HEK293 (cell line): ENCODE measurements around the gene THSD4.

ENCODE experiments used
- YY1 ChIP-seq: fragments of 450-650 bp; formaldehyde crosslinking; IDR thresholded peaks from 2 replicates; pipeline ENCODE4 v1.5.1; 2018; ENCODE audit warnings: missing biosample characterization, missing genetic modification characterization
- ZBTB17 ChIP-seq: fragments of 450-650 bp; formaldehyde crosslinking; IDR thresholded peaks from 2 replicates; pipeline ENCODE4 v1.5.1; 2016; ENCODE audit warnings: missing biosample characterization, missing genetic modification characterization
- ZFP3 ChIP-seq: fragments of 450-650 bp; formaldehyde crosslinking; IDR thresholded peaks from 2 replicates; pipeline ENCODE4 v1.5.1; 2016; ENCODE audit warnings: low read depth, missing biosample characterization, missing genetic modification characterization
- ZNF274 ChIP-seq, 2 experiments: fragments of 200-500 bp in 1 of 2; fragments of 450-650 bp in 1 of 2; sonication (Bioruptor generic) in 1 of 2; formaldehyde crosslinking in 1 of 2; IDR thresholded peaks; 2 replicates each; pipeline versions ENCODE4 v1.5.1 to v1.6.1; 2014 to 2016; ENCODE audit warnings: borderline replicate concordance in 1 of 2, inconsistent platforms in 1 of 2, low read length in 1 of 2, missing biosample characterization in 1 of 2, missing genetic modification characterization in 1 of 2
- ZNF311 ChIP-seq: fragments of 450-650 bp; formaldehyde crosslinking; IDR thresholded peaks from 2 replicates; pipeline ENCODE4 v1.5.1; 2017; ENCODE audit warnings: missing biosample characterization, missing genetic modification characterization, borderline replicate concordance
- ZNF350 ChIP-seq: fragments of 450-650 bp; formaldehyde crosslinking; IDR thresholded peaks from 2 replicates; pipeline ENCODE4 v1.5.0; 2017; ENCODE audit warnings: missing biosample characterization, mild to moderate bottlenecking, missing genetic modification characterization
- ZNF747 ChIP-seq: fragments of 450-650 bp; formaldehyde crosslinking; IDR thresholded peaks from 2 replicates; pipeline ENCODE4 v1.5.1; 2016; ENCODE audit warnings: missing biosample characterization, missing genetic modification characterization
- TF ChIP-seq, protein P1 (sequence below): fragments of 450-650 bp; formaldehyde crosslinking; IDR thresholded peaks from 2 replicates; pipeline ENCODE4 v1.5.1; 2016; ENCODE audit warnings: missing biosample characterization, missing genetic modification characterization
- TF ChIP-seq, protein P2 (sequence below): fragments of 450-650 bp; formaldehyde crosslinking; IDR thresholded peaks from 2 replicates; pipeline ENCODE4 v1.5.1; 2016; ENCODE audit warnings: missing biosample characterization, missing genetic modification characterization
- TF ChIP-seq, protein P3 (sequence below): fragments of 450-650 bp; formaldehyde crosslinking; IDR thresholded peaks from 2 replicates; pipeline ENCODE4 v1.5.1; 2017; ENCODE audit warnings: missing biosample characterization, missing genetic modification characterization
- TF ChIP-seq, protein P4 (sequence below): fragments of 450-650 bp; formaldehyde crosslinking; IDR thresholded peaks from 2 replicates; pipeline ENCODE4 v1.5.1; 2016; ENCODE audit warnings: missing biosample characterization, missing genetic modification characterization

DNA sequence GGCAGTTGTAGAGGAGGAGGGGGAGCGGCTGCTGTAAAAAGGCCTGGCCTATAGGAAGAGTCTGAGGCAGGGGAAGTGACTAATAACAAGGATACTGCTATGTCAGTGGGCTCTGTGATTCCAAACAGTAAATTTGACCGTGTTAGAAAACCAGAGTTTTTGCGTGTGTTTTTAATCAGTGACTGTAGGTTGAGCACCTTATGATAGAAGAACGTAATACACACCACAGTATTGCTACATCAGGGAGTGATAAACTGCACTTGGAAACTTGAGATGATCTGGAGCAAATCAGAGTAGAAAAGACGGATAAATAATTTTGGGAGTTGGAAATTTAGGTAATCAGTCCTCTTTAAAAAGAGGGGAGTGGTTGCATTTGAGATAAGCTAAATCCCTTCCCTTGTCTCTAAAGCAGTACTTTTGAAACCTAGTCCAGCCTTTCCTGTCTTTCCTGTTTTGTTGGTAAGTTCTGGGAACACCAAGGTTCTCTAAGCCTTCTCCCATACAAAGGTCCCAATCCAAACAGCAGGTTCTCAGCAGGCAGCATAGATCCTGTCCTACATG, 564.6 kb downstream of the THSD4 start:
- TF ChIP-seq ZNF350 (tag by site-specific recombination), result no peak
- no peak for TF ChIP-seq ZNF747
- TF ChIP-seq, protein P1, sequence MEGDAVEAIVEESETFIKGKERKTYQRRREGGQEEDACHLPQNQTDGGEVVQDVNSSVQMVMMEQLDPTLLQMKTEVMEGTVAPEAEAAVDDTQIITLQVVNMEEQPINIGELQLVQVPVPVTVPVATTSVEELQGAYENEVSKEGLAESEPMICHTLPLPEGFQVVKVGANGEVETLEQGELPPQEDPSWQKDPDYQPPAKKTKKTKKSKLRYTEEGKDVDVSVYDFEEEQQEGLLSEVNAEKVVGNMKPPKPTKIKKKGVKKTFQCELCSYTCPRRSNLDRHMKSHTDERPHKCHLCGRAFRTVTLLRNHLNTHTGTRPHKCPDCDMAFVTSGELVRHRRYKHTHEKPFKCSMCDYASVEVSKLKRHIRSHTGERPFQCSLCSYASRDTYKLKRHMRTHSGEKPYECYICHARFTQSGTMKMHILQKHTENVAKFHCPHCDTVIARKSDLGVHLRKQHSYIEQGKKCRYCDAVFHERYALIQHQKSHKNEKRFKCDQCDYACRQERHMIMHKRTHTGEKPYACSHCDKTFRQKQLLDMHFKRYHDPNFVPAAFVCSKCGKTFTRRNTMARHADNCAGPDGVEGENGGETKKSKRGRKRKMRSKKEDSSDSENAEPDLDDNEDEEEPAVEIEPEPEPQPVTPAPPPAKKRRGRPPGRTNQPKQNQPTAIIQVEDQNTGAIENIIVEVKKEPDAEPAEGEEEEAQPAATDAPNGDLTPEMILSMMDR (tag by site-specific recombination), result no peak
- TF ChIP-seq, protein P2, sequence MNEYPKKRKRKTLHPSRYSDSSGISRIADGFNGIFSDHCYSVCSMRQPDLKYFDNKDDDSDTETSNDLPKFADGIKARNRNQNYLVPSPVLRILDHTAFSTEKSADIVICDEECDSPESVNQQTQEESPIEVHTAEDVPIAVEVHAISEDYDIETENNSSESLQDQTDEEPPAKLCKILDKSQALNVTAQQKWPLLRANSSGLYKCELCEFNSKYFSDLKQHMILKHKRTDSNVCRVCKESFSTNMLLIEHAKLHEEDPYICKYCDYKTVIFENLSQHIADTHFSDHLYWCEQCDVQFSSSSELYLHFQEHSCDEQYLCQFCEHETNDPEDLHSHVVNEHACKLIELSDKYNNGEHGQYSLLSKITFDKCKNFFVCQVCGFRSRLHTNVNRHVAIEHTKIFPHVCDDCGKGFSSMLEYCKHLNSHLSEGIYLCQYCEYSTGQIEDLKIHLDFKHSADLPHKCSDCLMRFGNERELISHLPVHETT (tag by site-specific recombination), result no peak
- TF ChIP-seq ZNF274 (IDR thresholded peaks at IDR 0.05; ENCODE audit: low read length), result no peak
- no peak for TF ChIP-seq ZNF274 (tag by site-specific recombination; IDR thresholded peaks at IDR 0.05; ENCODE audit: borderline replicate concordance)
- TF ChIP-seq, protein P3, sequence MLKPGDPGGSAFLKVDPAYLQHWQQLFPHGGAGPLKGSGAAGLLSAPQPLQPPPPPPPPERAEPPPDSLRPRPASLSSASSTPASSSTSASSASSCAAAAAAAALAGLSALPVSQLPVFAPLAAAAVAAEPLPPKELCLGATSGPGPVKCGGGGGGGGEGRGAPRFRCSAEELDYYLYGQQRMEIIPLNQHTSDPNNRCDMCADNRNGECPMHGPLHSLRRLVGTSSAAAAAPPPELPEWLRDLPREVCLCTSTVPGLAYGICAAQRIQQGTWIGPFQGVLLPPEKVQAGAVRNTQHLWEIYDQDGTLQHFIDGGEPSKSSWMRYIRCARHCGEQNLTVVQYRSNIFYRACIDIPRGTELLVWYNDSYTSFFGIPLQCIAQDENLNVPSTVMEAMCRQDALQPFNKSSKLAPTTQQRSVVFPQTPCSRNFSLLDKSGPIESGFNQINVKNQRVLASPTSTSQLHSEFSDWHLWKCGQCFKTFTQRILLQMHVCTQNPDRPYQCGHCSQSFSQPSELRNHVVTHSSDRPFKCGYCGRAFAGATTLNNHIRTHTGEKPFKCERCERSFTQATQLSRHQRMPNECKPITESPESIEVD (tag by site-specific recombination), result peak; percentile 29; the same call in 1 of the 2 replicates
- TF ChIP-seq ZFP3, result no peak
- TF ChIP-seq YY1 (tag by site-specific recombination), result no peak
- TF ChIP-seq, protein P4, sequence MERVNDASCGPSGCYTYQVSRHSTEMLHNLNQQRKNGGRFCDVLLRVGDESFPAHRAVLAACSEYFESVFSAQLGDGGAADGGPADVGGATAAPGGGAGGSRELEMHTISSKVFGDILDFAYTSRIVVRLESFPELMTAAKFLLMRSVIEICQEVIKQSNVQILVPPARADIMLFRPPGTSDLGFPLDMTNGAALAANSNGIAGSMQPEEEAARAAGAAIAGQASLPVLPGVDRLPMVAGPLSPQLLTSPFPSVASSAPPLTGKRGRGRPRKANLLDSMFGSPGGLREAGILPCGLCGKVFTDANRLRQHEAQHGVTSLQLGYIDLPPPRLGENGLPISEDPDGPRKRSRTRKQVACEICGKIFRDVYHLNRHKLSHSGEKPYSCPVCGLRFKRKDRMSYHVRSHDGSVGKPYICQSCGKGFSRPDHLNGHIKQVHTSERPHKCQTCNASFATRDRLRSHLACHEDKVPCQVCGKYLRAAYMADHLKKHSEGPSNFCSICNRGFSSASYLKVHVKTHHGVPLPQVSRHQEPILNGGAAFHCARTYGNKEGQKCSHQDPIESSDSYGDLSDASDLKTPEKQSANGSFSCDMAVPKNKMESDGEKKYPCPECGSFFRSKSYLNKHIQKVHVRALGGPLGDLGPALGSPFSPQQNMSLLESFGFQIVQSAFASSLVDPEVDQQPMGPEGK (tag by site-specific recombination), result no peak
- TF ChIP-seq ZNF311 (tag by site-specific recombination), result no peak
- no peak for TF ChIP-seq ZBTB17
